Esophagus muscularis mucosa (tissue), 3 donors: Measurements from ENCODE around the gene PYGM.

Source experiments
- CTCF ChIP-seq, 3 experiments: fragments of 200-600 bp in 2 of 3; fragments of 450-650 bp in 1 of 3; sonication (generic) in 2 of 3; IDR thresholded peaks; one replicate each; pipeline ENCODE4 v1.5.1; 2017 to 2019; ENCODE audit warnings: antibody characterized with exemption in 3 of 3, mild to moderate bottlenecking in 2 of 3, moderate library complexity in 1 of 3
- POLR2A ChIP-seq: fragments of 450-650 bp; IDR thresholded peaks from one replicate; pipeline ENCODE4 v1.6.1; 2017; ENCODE audit warnings: antibody characterized with exemption, moderate library complexity, mild to moderate bottlenecking, low read depth
- POLR2AphosphoS5 ChIP-seq, 2 donors: sonication (generic); formaldehyde crosslinking; IDR thresholded peaks; one replicate each; pipeline ENCODE4 v1.6.1; 2017; ENCODE audit warnings: antibody characterized with exemption in 2 of 2

GRCh38 chr11:64793271-64794160, 33.7 kb upstream of the PYGM start:
- TF ChIP-seq CTCF (IDR thresholded peaks at IDR 0.05) = no peak
- no peak for TF ChIP-seq POLR2A
- TF ChIP-seq POLR2AphosphoS5 (IDR thresholded peaks at IDR 0.05) = no peak
